Activated CD4-positive, alpha-beta T cell treated with anti-CD3 and anti-CD28 coated beads for 36 hours (primary cell): ENCODE results near the gene ADK. TPM values are rescaled to one million over a fixed set of nuclear protein-coding genes. Genes with fewer than 3 reads are reported as not detected.

Experiments
- ATAC-seq: fragments of 200-7000 bp; cut with Tn5 transposase; one replicate; pipeline ENCODE4 v1.10.0; 2021; ENCODE audit warnings: mild to moderate bottlenecking, moderate library complexity
- CTCF ChIA-PET: fragments of 350-600 bp; sonication (Branson Sonifier 250); formaldehyde crosslinking; loops from one replicate; lab custom pipeline; 2021; ENCODE audit warnings: antibody characterized with exemption; lab: Charles Lee
- POLR2A ChIA-PET: fragments of 350-600 bp; sonication (Branson Sonifier 250); formaldehyde crosslinking; loops from one replicate; lab custom pipeline; 2021; ENCODE audit warnings: antibody characterized with exemption, inconsistent platforms; lab: Charles Lee
- DNase-seq: peaks from one replicate; pipeline ENCODE4 v3.0.0-alpha.2; 2020
- H3K27ac Mint-ChIP-seq: one replicate; pipeline ENCODE4 v1.8.0; 2021; ENCODE audit warnings: mixed read lengths
- H3K27me3 Mint-ChIP-seq: one replicate; pipeline ENCODE4 v1.8.0; 2021; ENCODE audit warnings: mixed read lengths
- H3K36me3 Mint-ChIP-seq: one replicate; pipeline ENCODE4 v1.8.0; 2021; ENCODE audit warnings: low read depth, mixed read lengths
- H3K4me1 Mint-ChIP-seq: one replicate; pipeline ENCODE4 v1.8.0; 2021; ENCODE audit warnings: mixed read lengths
- H3K4me3 Mint-ChIP-seq: one replicate; pipeline ENCODE4 v1.8.0; 2021; ENCODE audit warnings: mild to moderate bottlenecking, moderate library complexity, mixed read lengths
- H3K9me3 Mint-ChIP-seq: one replicate; pipeline ENCODE4 v1.8.0; 2021; ENCODE audit warnings: low read depth, mixed read lengths
- intact Hi-C, 2 experiments: fragments of 100-400 bp; cut with DNase I in 1 of 2; cut with micrococcal nuclease in 1 of 2; formaldehyde crosslinking; loops; one replicate each; pipeline versions ENCODE4 v1.14.2 to v1.15.1; 2022 to 2024; cut with DNase I, micrococcal nuclease
- total RNA-seq, 2 experiments: library from RNA; stranded (reverse); gene quantifications; one replicate each; pipeline ENCODE4 v1.2.3, GENCODE V29; 2021

ADK gene
- total RNA-seq, 2 experiments from 2014 or later = 53.7 to 55.0 TPM

- no peak for DNase-seq
- Mint-ChIP-seq H3K36me3 (peaks cover 14% of the 10 kb centered on the region), H3K4me3 (no peak overlapping the region), H3K9me3 (no peaks in the 10 kb centered on the region), H3K27me3 (no peaks in the 10 kb centered on the region), H3K27ac (no peak overlapping the region), H3K4me1 (no peaks in the 10 kb centered on the region)
- no peak for ATAC-seq
- ChIA-PET POLR2A (interaction anchor here (0.6 kb wide), 1 partner anchor 67 kb away, joined by 3 read pairs; no protein-coding TSS in a partner anchor), CTCF (no interaction called here)
- intact Hi-C loops = no loop called here
Observed at GRCh38 chr10:74704629-74705357, 553.8 kb downstream of the ADK start.

DNA sequence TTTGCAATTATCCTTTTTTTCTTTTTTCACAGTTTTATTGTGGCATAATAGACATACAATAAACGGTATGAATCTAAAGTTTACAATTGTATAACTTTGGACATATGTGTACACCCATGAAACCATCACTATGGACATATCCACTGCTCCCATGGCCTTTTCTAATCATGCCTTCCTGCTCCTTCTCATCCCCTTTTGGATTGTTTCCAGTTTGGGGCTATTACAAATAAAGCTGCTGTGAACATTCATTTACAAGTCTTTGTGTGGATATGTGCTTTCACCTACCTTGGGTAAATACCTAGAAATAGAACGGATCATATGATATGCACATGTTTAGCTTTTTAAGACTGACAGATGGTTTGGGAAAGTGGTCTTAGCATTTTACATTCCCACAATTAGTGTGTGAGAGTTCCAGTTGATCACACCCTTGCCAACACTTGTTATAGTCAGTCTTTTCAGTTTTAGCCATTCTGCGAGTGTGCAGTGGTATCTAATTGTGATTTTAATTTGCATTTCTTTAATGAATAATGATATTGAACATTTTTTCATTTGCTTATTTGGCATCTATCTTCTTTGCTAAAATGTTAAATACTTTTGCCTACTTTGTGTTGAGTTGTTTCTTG lies 554.4 kb downstream of the ADK start:
- H3K4me3 Mint-ChIP-seq = no peak overlapping the region
- CTCF ChIA-PET = no interaction called here
- POLR2A ChIA-PET = no interaction called here

GRCh38 chr10:74706966-74707365 lies 555.9 kb downstream of the ADK start:
- H3K9me3 Mint-ChIP-seq = no peaks in the 10 kb centered on the region
- H3K36me3 Mint-ChIP-seq = peaks cover 21% of the 10 kb centered on the region
- ChIA-PET POLR2A (no interaction called here), CTCF (no interaction called here)
- no peak overlapping the region for H3K4me3 Mint-ChIP-seq
- no peak overlapping the region for H3K27ac Mint-ChIP-seq
- no peak for ATAC-seq
- H3K4me1 Mint-ChIP-seq = no peaks in the 10 kb centered on the region
- no peaks in the 10 kb centered on the region for H3K27me3 Mint-ChIP-seq
- no peak for DNase-seq
- intact Hi-C loops = no loop called here

More for the DNA sequence above, 554.4 kb downstream of the ADK start:
- Mint-ChIP-seq H3K36me3 (peaks cover 17% of the 10 kb centered on the region), H3K27ac (no peak overlapping the region), H3K9me3 (no peaks in the 10 kb centered on the region), H3K27me3 (no peaks in the 10 kb centered on the region), H3K4me1 (no peaks in the 10 kb centered on the region)
- intact Hi-C loops = no loop called here
- DNase-seq = no peak
- no peak for ATAC-seq

DNA sequence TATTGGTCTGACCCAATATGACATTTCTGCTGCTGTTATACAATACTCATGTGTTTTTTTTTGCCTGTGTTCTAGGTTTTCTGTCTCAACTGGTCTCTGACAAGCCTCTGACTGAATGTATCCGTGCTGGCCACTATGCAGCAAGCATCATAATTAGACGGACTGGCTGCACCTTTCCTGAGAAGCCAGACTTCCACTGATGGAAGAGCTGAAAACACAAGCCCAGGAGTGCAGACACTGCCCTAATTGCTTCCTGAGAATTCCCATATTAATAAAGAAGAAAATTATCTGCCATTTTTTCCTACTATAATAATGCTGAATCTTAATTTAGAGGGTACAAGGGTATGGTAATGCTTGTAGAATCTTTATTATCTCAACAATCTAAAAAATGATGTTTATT lies 557.2 kb downstream of the ADK start:
- H3K9me3 Mint-ChIP-seq = no peaks in the 10 kb centered on the region
- POLR2A ChIA-PET = no interaction called here

GRCh38 chr10:74718208-74718607 lies 567.2 kb downstream of the ADK start:
- Mint-ChIP-seq H3K9me3 (peaks cover 19% of the 10 kb centered on the region), H3K4me3 (no peak overlapping the region), H3K27me3 (no peaks in the 10 kb centered on the region), H3K36me3 (peaks cover 25% of the 10 kb centered on the region), H3K4me1 (no peaks in the 10 kb centered on the region), H3K27ac (no peak overlapping the region)
- CTCF ChIA-PET = interaction anchor here (1.0 kb wide), 2 partner anchors 32 to 57 kb away, joined by 3 to 4 read pairs; no protein-coding TSS in a partner anchor
- no peak for ATAC-seq
- no peak for DNase-seq
- POLR2A ChIA-PET = no interaction called here
- intact Hi-C loops = no loop called here

More for the DNA sequence above, 557.2 kb downstream of the ADK start:
- DNase-seq (no peak), ATAC-seq (no peak)
- H3K4me1 Mint-ChIP-seq = no peaks in the 10 kb centered on the region
- intact Hi-C loops = no loop called here
- no peak overlapping the region for H3K4me3 Mint-ChIP-seq
- no peak overlapping the region for H3K27ac Mint-ChIP-seq
- no peaks in the 10 kb centered on the region for H3K27me3 Mint-ChIP-seq
- CTCF ChIA-PET = no interaction called here
- H3K36me3 Mint-ChIP-seq = peaks cover 20% of the 10 kb centered on the region

DNA sequence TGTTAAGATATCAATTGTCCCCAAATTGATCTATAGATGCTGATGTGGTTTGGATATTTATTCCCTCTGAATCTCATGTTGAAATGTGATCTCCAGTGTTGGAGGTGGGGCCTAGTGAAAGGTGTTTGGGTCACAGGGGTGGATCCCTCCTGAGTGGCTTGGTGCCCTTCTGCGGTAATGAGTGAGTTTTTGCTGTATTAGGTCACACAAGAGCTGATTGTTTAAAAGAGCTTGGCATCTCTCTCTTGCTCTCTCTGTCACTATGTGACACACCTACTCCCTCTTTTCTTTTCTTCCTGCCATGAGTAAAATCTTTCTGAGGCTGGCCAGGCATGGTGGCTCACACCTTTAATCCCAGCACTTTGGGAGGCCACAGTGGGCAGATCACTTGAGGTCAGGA lies 577.2 kb downstream of the ADK start:
- no peaks in the 10 kb centered on the region for H3K36me3 Mint-ChIP-seq
- POLR2A ChIA-PET = no interaction called here
- CTCF ChIA-PET = interaction anchor here (0.6 kb wide), 1 partner anchor 372 kb away, joined by 3 read pairs; no protein-coding TSS in a partner anchor
- intact Hi-C loops = no loop called here
- peaks cover 7% of the 10 kb centered on the region for H3K9me3 Mint-ChIP-seq
- DNase-seq = no peak
- ATAC-seq = no peak
- no peaks in the 10 kb centered on the region for H3K4me1 Mint-ChIP-seq
- H3K27me3 Mint-ChIP-seq = no peaks in the 10 kb centered on the region
- no peak overlapping the region for H3K27ac Mint-ChIP-seq
- no peak overlapping the region for H3K4me3 Mint-ChIP-seq

DNA sequence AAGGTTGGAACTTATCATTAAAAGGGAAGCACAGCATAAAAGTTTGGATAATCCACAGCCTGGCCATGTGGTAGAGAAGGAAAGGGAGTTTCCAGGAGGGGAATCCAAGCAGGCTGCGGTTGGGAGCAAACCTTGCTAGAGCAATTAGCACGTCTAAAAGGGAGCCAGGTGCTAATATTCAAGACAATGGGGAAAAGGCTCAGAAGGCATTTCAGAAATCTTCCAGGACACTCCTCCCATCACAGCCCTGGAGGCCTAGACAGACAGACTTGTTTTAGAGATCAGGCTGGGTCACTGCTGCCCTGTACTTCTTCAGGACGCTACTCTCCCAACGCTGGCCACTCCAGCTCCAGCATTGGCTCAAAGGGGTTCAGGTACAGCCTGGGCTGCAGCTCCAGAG lies 579.2 kb downstream of the ADK start:
- ChIA-PET CTCF (no interaction called here), POLR2A (no interaction called here)
- Mint-ChIP-seq H3K36me3 (no peaks in the 10 kb centered on the region), H3K4me3 (no peak overlapping the region), H3K27ac (no peak overlapping the region), H3K4me1 (no peaks in the 10 kb centered on the region), H3K27me3 (no peaks in the 10 kb centered on the region), H3K9me3 (peaks cover 6% of the 10 kb centered on the region)
- intact Hi-C loops = loop anchor here in 1 of 2 experiments (10.0 kb wide), 1 partner anchor 295 kb away; no protein-coding TSS in a partner anchor
- DNase-seq = no peak
- no peak for ATAC-seq

- intact Hi-C loops = loop anchor here in 1 of 2 experiments (10.0 kb wide), 1 partner anchor 291 kb away; no protein-coding TSS in a partner anchor
- ChIA-PET CTCF (no interaction called here), POLR2A (no interaction called here)
Observed at GRCh38 chr10:74733612-74734011, 582.6 kb downstream of the ADK start.

DNA sequence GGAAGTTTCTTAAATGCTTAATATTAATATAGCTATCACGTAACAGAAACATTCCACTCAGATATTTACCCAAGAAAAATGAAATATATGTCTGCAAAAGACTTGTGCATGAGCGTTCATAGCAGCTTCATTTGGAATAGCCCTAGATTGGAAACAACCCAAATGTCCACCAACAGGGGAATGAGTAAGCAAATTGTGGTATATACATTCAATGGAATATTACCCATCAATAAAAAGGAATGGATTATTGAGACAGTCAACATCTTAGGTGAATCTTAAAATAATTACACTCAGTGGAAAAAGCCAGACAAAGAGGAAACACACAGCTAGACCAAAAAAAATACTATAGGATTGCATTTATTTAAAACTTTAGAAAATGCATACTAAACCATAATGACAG lies 585.0 kb downstream of the ADK start:
- intact Hi-C loops = loop anchor here (5.0 to 10.0 kb wide), 2 partner anchors 289 to 474 kb away; no protein-coding TSS in a partner anchor
- H3K4me3 Mint-ChIP-seq = no peak overlapping the region
- peaks cover 15% of the 10 kb centered on the region for H3K4me1 Mint-ChIP-seq
- H3K27me3 Mint-ChIP-seq = no peaks in the 10 kb centered on the region
- no peak overlapping the region for H3K27ac Mint-ChIP-seq
- ATAC-seq = no peak
- DNase-seq = no peak
- no peaks in the 10 kb centered on the region for H3K36me3 Mint-ChIP-seq
- ChIA-PET CTCF (no interaction called here), POLR2A (no interaction called here)
- peaks cover 2% of the 10 kb centered on the region for H3K9me3 Mint-ChIP-seq

More at GRCh38 chr10:74733612-74734011, 582.6 kb downstream of the ADK start:
- Mint-ChIP-seq H3K4me1 (peaks cover 6% of the 10 kb centered on the region), H3K9me3 (peaks cover 2% of the 10 kb centered on the region), H3K27ac (no peak overlapping the region), H3K27me3 (no peaks in the 10 kb centered on the region), H3K4me3 (no peak overlapping the region), H3K36me3 (no peaks in the 10 kb centered on the region)
- no peak for ATAC-seq
- no peak for DNase-seq

DNA sequence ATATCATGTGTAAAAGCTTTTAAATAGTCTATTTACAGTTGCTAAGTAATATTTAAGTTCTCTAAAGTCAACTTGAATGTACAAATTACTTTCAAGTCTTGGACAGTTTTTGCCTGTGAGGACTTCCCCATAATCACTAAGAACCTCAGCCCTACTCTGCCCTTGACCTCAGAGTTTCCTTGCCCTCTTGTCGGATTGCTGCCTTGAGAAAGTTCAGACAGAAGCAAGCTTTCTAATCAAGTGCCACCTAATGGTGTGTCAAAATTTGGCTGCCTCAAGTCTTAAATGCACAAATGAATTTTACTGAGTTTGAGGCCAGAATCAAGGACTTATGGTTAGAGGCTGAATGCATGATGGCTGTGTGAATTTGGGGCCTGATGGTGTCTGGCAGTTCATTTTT lies 587.0 kb downstream of the ADK start:
- no peak overlapping the region for H3K27ac Mint-ChIP-seq

DNA sequence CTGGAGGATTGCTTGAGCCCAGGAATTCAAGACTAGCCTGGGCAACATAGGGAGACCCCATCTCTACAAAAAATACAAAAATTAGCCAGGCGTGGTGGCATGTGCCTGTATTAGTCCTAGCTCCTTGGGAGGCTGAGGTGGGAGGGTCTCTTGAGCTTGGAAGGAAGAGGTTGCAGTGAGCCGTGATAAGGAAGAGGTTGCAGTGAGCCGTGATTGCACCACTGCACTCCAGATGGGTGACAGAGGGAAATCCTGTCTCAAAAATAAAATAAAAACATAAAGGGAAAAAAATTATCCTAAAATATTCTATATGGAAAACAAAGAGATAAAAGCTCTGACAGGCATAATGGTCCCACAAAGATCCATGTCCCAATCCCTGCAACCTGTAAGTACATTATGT lies 587.5 kb downstream of the ADK start:
- Mint-ChIP-seq H3K27me3 (no peaks in the 10 kb centered on the region), H3K4me3 (no peak overlapping the region), H3K36me3 (no peaks in the 10 kb centered on the region), H3K4me1 (peaks cover 15% of the 10 kb centered on the region), H3K27ac (no peak overlapping the region), H3K9me3 (peaks cover 2% of the 10 kb centered on the region)
- ChIA-PET POLR2A (interaction anchor here (0.7 kb wide), 1 partner anchor 61 kb away, joined by 3 read pairs; no protein-coding TSS in a partner anchor), CTCF (interaction anchor here (1.0 to 1.9 kb wide), 5 partner anchors 10 to 362 kb away, joined by 3 to 6 read pairs (median 3); no protein-coding TSS in a partner anchor)
- intact Hi-C loops = loop anchor here (2.0 to 10.0 kb wide), 3 partner anchors 280 to 476 kb away; no protein-coding TSS in a partner anchor
- no peak for DNase-seq
- ATAC-seq = no peak

More for the DNA sequence above, 587.0 kb downstream of the ADK start:
- Mint-ChIP-seq H3K36me3 (no peaks in the 10 kb centered on the region), H3K4me3 (no peak overlapping the region), H3K4me1 (peaks cover 15% of the 10 kb centered on the region), H3K27me3 (no peaks in the 10 kb centered on the region), H3K9me3 (peaks cover 2% of the 10 kb centered on the region)
- intact Hi-C loops = loop anchor here (2.0 to 10.0 kb wide), 3 partner anchors 281 to 476 kb away; no protein-coding TSS in a partner anchor
- ATAC-seq = no peak
- no peak for DNase-seq
- ChIA-PET POLR2A (interaction anchor here (0.7 kb wide), 2 partner anchors 60 to 147 kb away, joined by 3 to 9 read pairs; no protein-coding TSS in a partner anchor), CTCF (interaction anchor here (1.0 to 1.9 kb wide), 5 partner anchors 10 to 362 kb away, joined by 3 to 6 read pairs (median 3); no protein-coding TSS in a partner anchor)
